Measurements from ENCODE around the gene FSIP1.

DNA sequence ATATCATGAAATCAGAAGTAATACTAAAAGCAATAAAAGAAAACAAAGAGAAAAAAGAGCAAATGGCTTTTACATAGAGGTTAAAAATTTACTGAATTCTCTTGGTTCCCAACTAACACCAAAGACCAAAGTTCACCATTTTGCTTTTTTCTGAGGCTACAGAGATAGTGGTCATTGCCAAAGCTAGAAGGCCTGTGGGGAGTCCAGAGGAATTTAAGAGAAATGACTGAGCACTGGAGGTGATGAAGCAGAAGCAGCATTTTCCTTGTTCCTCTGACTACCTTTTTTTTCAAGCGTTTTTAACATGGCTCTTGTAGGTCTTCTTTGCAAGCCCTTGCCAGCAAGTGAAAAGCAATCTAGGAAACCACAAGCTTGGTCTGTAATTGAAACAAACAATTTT is 143.6 kb downstream of the FSIP1 start:
- no peak for TF ChIP-seq POLR2AphosphoS5 (IDR thresholded peaks at IDR 0.05)
- TF ChIP-seq, protein P1, sequence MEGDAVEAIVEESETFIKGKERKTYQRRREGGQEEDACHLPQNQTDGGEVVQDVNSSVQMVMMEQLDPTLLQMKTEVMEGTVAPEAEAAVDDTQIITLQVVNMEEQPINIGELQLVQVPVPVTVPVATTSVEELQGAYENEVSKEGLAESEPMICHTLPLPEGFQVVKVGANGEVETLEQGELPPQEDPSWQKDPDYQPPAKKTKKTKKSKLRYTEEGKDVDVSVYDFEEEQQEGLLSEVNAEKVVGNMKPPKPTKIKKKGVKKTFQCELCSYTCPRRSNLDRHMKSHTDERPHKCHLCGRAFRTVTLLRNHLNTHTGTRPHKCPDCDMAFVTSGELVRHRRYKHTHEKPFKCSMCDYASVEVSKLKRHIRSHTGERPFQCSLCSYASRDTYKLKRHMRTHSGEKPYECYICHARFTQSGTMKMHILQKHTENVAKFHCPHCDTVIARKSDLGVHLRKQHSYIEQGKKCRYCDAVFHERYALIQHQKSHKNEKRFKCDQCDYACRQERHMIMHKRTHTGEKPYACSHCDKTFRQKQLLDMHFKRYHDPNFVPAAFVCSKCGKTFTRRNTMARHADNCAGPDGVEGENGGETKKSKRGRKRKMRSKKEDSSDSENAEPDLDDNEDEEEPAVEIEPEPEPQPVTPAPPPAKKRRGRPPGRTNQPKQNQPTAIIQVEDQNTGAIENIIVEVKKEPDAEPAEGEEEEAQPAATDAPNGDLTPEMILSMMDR (IDR thresholded peaks at IDR 0.05): no peak

Measured in sigmoid colon (tissue), 4 donors.